HG03108 (cell line): Measurements from ENCODE around the gene GOLGA8B.
"Not testable (repeated sequence)": the region's sequence is repeated elsewhere in the genome, so short reads cannot be mapped to it uniquely, and the experiment has no call there.

Source experiments
- ATAC-seq: cut with Tn5 transposase; IDR thresholded peaks from one replicate; pipeline ENCODE4 v1.9.1; 2021; ENCODE audit warnings: moderate library complexity; ENCODE audit not compliant: unreplicated experiment

Gene GOLGA8B

GRCh38 chr15:34583399-34584329, at the start of gene GOLGA8B:
TSS of gene GOLGA8B (minus strand) at chr15:34583651. CDS start at chr15:34535912, 47,739 bp downstream.
- peak; percentile 70 for ATAC-seq

- ATAC-seq, result not testable (repeated sequence)
Measured at GRCh38 chr15:34633165-34633564, 49.7 kb upstream of the GOLGA8B start.

GRCh38 chr15:34628577-34629152, 45.2 kb upstream of the GOLGA8B start:
- ATAC-seq, result no peak

GRCh38 chr15:34625007-34625406, 41.6 kb upstream of the GOLGA8B start:
- no peak for ATAC-seq

GRCh38 chr15:34621675-34622074, 38.2 kb upstream of the GOLGA8B start:
- ATAC-seq, result no peak

- no peak for ATAC-seq
Measured at GRCh38 chr15:34620814-34621213, 37.4 kb upstream of the GOLGA8B start.

GRCh38 chr15:34620142-34620541, 36.7 kb upstream of the GOLGA8B start:
- ATAC-seq, result no peak

- ATAC-seq, result no peak
Measured at GRCh38 chr15:34619151-34619550, 35.7 kb upstream of the GOLGA8B start.

- ATAC-seq, result no peak
Measured at GRCh38 chr15:34618073-34618472, 34.6 kb upstream of the GOLGA8B start.

- no peak for ATAC-seq
Measured at GRCh38 chr15:34616613-34617012, 33.2 kb upstream of the GOLGA8B start.

GRCh38 chr15:34613997-34614396, 30.5 kb upstream of the GOLGA8B start:
- no peak for ATAC-seq

GRCh38 chr15:34613301-34613700, 29.9 kb upstream of the GOLGA8B start:
- ATAC-seq, result no peak

GRCh38 chr15:34610354-34610753, 26.9 kb upstream of the GOLGA8B start:
- ATAC-seq, result no peak

- peak; percentile 78 for ATAC-seq
Measured at GRCh38 chr15:34609102-34610057, 25.9 kb upstream of the GOLGA8B start.

GRCh38 chr15:34608517-34608916, 25.1 kb upstream of the GOLGA8B start:
- no peak for ATAC-seq

GRCh38 chr15:34607832-34608231, 24.4 kb upstream of the GOLGA8B start:
- ATAC-seq, result no peak

GRCh38 chr15:34606545-34606944, 23.1 kb upstream of the GOLGA8B start:
- no peak for ATAC-seq

- ATAC-seq, result no peak
Measured at GRCh38 chr15:34606131-34606530, 22.7 kb upstream of the GOLGA8B start.

- ATAC-seq, result no peak
Measured at GRCh38 chr15:34603095-34603494, 19.6 kb upstream of the GOLGA8B start.

- no peak for ATAC-seq
Measured at GRCh38 chr15:34600923-34601322, 17.5 kb upstream of the GOLGA8B start.
